NCI-H446 (cell line): Measurements from ENCODE around the gene SMOC2.

ENCODE experiments used
- DNase-seq, 2 experiments: peaks; one replicate each; lab custom pipeline; 2025; lab: John Stamatoyannopoulos, UW

Gene SMOC2

DNA sequence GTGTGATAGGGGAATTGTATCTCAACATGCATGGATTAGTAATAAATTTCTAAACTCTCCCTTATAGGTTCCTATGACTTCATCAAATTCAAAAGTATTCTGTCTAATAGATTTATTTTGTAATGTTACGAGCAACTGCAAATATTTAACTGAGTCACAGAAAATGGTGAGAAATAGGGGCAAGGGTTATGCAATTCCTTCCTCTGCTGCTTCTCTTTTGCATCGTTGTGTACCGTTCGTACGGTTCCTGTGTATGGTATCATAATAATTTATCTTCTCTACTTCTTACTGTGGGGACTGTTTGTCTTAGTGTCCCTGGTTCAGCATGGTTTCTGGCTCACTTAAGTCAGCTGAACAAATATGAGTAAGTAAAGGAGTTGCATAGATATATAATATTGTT lies 44.8 kb downstream of the SMOC2 start:
- DNase-seq: no peak

DNA sequence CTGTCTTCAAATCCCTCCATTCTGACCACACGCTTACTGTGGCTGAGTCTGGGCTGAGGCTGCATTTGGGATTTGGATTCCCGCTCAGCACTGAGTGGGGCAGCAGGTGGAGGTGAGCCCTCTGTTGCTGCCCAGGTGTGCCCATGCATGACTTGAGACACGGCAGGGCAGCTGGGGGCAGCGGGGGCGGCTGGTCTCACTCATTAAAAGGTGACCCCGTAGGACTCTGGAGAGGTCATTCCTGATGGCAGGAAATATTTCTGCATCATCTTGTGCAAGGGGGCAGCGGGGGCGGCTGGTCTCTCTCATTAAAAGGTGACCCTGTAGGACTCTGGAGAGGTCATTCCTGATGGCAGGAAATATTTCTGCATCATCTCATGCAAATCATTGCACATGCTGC lies 49.8 kb downstream of the SMOC2 start:
- no peak for DNase-seq

- DNase-seq: no peak
Measured at GRCh38 chr6:168493976-168494375, 53.0 kb downstream of the SMOC2 start.

GRCh38 chr6:168494726-168495125 lies 53.7 kb downstream of the SMOC2 start:
- no peak for DNase-seq

GRCh38 chr6:168495133-168495532 lies 54.1 kb downstream of the SMOC2 start:
- no peak for DNase-seq

- no peak for DNase-seq
Measured at GRCh38 chr6:168495636-168496035, 54.7 kb downstream of the SMOC2 start.

- no peak for DNase-seq
Measured at GRCh38 chr6:168496139-168496996, 55.4 kb downstream of the SMOC2 start.

- DNase-seq: no peak
Measured at GRCh38 chr6:168496997-168497331, 56.0 kb downstream of the SMOC2 start.

DNA sequence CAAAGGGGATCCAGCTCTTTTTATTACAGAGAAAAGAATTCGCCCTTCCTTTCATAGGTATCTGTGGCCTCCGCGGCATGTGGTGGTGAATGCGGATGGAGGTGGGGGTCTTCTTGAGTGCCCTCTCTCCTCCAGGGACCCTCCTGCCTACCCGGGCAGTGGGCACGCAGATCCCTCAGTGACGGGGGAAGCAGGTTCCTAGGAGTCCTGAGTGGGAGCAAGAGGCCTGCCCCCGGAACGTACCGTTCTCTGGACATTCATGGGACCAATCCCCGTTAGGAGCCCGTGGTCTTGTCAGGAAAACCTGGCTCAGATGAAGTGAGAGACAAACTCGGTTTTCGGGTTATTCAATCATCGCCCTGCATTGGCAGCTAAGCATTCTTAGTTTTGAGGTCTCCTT lies 56.4 kb downstream of the SMOC2 start:
- no peak for DNase-seq

DNA sequence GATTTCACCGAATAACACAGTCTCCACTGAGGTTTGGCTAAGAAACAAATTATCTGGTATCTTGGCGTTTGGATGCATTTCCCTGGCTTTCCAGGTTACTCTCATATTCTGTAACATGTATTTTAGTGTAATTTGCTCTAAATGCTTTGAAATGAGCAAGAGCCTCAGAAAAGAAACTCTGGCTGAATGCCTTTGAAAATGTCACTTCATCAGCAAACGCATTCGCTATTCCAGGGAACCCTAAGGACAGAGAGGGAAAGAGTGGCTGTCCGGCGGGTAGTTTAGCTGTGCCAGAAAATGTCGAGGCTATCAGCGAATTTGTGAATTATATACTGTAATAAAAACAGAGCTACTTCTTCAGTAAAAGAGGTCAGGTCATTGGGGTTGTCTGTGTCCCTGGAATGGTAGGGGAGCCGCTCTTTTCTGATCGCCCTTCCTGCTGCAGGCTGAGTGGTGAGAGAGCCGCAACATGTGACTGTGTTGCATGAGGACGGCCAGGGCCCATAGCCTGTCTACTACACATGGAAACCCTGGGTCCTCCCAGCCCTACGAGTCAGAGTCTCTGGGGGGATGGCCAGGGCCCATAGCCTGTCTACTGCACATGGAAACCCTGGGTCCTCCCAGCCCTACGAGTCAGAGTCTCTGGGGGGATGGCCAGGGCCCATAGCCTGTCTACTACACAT lies 57.3 kb downstream of the SMOC2 start:
- no peak for DNase-seq

DNA sequence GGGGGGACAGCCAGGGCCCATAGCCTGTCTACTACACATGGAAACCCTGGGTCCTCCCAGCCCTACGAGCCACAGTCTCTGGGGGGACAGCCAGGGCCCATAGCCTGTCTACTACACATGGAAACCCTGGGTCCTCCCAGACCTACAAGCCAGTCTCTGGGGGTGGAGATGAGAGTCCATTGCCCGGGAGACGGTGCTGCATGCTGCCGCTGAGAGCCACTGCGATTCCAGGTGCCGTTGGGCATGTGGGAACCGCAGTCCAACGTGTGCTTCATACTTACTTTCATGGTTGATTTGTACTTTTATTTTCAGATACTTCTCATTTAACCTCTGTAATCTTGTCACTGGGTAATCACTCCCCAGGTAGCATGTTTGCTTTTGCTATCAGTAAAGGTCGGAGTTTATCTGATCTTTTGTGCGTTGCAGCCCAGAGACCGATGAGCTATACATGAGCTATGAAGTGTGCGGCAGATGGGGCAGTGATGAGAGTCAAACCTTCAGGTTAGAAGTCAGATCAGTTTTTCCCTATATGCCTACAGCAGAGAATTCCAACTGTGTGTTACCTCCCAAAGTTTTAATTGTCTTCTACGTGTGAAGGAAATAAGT lies 58.2 kb downstream of the SMOC2 start:
- DNase-seq: no peak

DNA sequence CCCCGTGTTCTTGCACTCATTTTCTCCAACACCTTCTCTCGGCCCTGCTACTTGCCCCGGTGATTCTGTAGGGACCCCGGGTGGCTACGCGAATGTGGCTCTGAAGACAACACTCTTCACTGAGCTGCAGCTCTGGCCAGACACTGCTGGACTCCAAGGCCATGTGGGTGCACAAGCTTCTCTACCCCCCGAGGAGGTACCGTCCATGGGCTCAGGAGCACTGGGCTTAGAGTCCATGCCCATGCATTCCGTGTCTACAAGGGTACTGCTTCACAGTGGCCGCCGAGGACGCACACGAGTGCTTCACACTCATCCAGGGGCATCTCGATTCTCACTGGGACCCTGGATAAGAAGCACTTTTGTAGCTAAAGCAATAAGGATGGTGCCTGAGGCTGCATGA lies 59.5 kb downstream of the SMOC2 start:
- DNase-seq: no peak

DNA sequence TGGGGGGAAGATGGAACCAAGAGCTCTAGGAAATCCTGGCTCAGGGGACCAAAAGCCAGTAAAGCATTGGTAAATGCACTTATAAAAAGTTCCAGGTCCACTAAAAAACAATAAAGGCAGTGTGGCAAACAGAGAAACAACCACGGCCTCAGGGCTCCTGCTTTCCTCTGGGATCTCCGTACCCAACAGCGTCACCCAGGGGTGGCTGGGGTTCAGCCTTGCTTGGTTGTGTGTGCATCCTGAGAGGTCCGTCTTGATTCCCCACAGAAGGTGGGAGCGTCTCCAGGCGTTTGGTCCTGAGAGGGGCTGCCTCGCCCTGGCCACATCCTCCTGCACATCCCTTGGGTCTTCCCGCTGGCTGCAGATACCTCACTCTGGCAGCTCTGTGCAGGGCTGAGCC lies 60.6 kb downstream of the SMOC2 start:
- DNase-seq: no peak

- DNase-seq: no peak
Measured at GRCh38 chr6:168504366-168504765, 63.4 kb downstream of the SMOC2 start.

GRCh38 chr6:168506460-168506859 lies 65.5 kb downstream of the SMOC2 start:
- DNase-seq: no peak

GRCh38 chr6:168507297-168507696 lies 66.3 kb downstream of the SMOC2 start:
- DNase-seq: no peak

- DNase-seq: no peak
Measured at GRCh38 chr6:168507730-168508129, 66.7 kb downstream of the SMOC2 start.

GRCh38 chr6:168508903-168509302 lies 67.9 kb downstream of the SMOC2 start:
- DNase-seq: no peak

GRCh38 chr6:168513766-168514165 lies 72.8 kb downstream of the SMOC2 start:
- no peak for DNase-seq

DNA sequence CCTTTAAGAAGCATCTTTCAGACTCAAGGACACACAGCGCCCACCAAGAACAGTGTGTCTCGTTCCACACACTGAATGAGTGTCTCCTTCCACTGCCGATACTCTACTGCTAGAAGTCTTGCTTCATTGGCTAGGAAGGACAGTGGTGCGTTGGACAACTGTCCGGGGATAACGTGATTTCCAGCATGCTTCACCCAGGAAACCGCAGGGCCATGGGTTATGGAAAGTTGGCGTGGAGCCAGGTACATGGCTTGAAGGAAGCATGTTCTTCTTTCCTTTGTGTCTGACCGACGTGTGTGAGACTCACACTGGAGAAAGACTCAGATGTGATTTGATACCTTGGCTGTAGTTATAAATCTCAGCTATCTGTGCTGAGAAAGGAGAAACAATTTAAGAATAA lies 73.2 kb downstream of the SMOC2 start:
- no peak for DNase-seq

GRCh38 chr6:168515376-168515775 lies 74.4 kb downstream of the SMOC2 start:
- no peak for DNase-seq

GRCh38 chr6:168516944-168517741 lies 76.2 kb downstream of the SMOC2 start:
- DNase-seq: no peak
